CD4-positive, alpha-beta T cell (primary cell): Measurements from ENCODE around the gene SH3YL1. TPM values are rescaled to one million over a fixed set of nuclear protein-coding genes. Genes with fewer than 3 reads are reported as not detected.

Source experiments
- ATAC-seq: fragments of 200-7000 bp; cut with Tn5 transposase; one replicate; pipeline ENCODE4 v1.10.0; 2022; ENCODE audit warnings: mild to moderate bottlenecking; ENCODE audit not compliant: poor library complexity
- CTCF ChIA-PET: fragments of 350-600 bp; sonication (Branson Sonifier 250); formaldehyde crosslinking; loops from one replicate; lab custom pipeline; 2021; ENCODE audit warnings: antibody characterized with exemption, inconsistent platforms; lab: Charles Lee
- POLR2A ChIA-PET: fragments of 350-600 bp; sonication (Branson Sonifier 250); formaldehyde crosslinking; loops from one replicate; lab custom pipeline; 2021; ENCODE audit warnings: antibody characterized with exemption, inconsistent platforms; lab: Charles Lee
- DNase-seq, 14 experiments: peaks; one replicate each; pipeline ENCODE4 v3.0.0-alpha.2; 2013 to 2020; ENCODE audit warnings: mixed read lengths in 2 of 14
- H3K27ac ChIP-seq, 2 donors: one replicate each; pipeline versions ENCODE4 v1.5.1 to v1.7.0; 2013; ENCODE audit warnings: low read length in 2 of 2, low read depth in 1 of 2, mild to moderate bottlenecking in 1 of 2
- H3K27me3 ChIP-seq, 2 experiments: 1 replicate in 1 of 2; 2 replicates in 1 of 2; pipeline versions ENCODE4 v1.6.1 to v1.7.0; 2013; ENCODE audit warnings: low read length in 2 of 2, control low read depth in 1 of 2, mild to moderate bottlenecking in 1 of 2, moderate library complexity in 1 of 2; ENCODE audit not compliant: insufficient read depth in 2 of 2, control insufficient read depth in 1 of 2
- H3K36me3 ChIP-seq: one replicate; pipeline ENCODE4 v1.6.1; 2013; ENCODE audit warnings: low read length, control low read depth; ENCODE audit not compliant: insufficient read depth
- H3K4me1 ChIP-seq: one replicate; pipeline ENCODE4 v1.6.1; 2013; ENCODE audit warnings: low read length, control low read depth; ENCODE audit not compliant: insufficient read depth
- H3K4me3 ChIP-seq: one replicate; pipeline ENCODE4 v1.5.1; 2013; ENCODE audit warnings: mild to moderate bottlenecking, low read length, moderate library complexity
- H3K9me3 ChIP-seq, 2 experiments: 1 replicate in 1 of 2; 2 replicates in 1 of 2; pipeline versions ENCODE4 v1.6.1 to v1.7.0; 2013; ENCODE audit warnings: low read length in 2 of 2, mild to moderate bottlenecking in 2 of 2, control low read depth in 1 of 2, moderate library complexity in 1 of 2; ENCODE audit not compliant: control insufficient read depth in 1 of 2, insufficient read depth in 1 of 2
- H3K27ac Mint-ChIP-seq: one replicate; pipeline ENCODE4 v1.8.0; 2020; ENCODE audit warnings: mixed read lengths
- H3K27me3 Mint-ChIP-seq: one replicate; pipeline ENCODE4 v1.8.0; 2021; ENCODE audit warnings: mixed read lengths
- H3K36me3 Mint-ChIP-seq: one replicate; pipeline ENCODE4 v1.8.0; 2021; ENCODE audit warnings: low read depth, mixed read lengths
- H3K4me1 Mint-ChIP-seq: one replicate; pipeline ENCODE4 v1.8.0; 2021; ENCODE audit warnings: low read depth, mixed read lengths
- H3K4me3 Mint-ChIP-seq: one replicate; pipeline ENCODE4 v1.8.0; 2020; ENCODE audit warnings: mild to moderate bottlenecking, mixed read lengths
- H3K9me3 Mint-ChIP-seq: one replicate; pipeline ENCODE4 v1.8.0; 2020; ENCODE audit warnings: mixed read lengths
- intact Hi-C, 2 experiments: fragments of 100-400 bp; cut with DNase I in 1 of 2; cut with micrococcal nuclease in 1 of 2; formaldehyde crosslinking; loops; one replicate each; pipeline versions ENCODE4 v1.15.1 to v1.9.0; 2023 to 2025; cut with DNase I, micrococcal nuclease
- total RNA-seq, 174 experiments: library from RNA in 2 of 174; stranded (reverse) in 2 of 174; gene quantifications; one replicate each; pipeline ENCODE4 v1.2.3 and lab custom pipeline; 2021 to 2026
- TF ChIP-seq, protein P1 (sequence below): fragments of 200-600 bp; IDR thresholded peaks from one replicate; pipeline ENCODE4 v1.8.0; 2022; ENCODE audit warnings: antibody characterized with exemption, mild to moderate bottlenecking

Gene SH3YL1
- total RNA-seq, 2 experiments from 2014 or later = 59.7 to 61.9 TPM

DNA sequence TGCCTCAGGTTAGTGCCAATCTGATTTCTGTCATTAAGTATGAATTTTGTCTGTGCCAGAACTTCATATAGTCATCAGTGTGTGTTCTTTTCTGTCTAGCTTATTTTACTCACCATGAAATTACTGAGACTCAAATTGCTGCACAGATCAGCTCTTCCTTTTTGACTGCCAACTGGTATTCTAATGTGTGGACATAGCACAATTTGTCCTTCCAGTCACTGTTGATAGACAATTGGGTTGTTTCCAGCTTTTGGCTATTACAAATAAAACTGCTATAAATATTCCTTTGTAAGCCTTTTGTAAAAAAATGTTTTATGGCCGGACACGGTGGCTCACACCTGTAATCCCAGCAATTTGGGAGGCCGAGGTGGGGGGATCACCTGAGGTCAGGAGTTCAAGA is 7.7 kb downstream of the SH3YL1 start:
- no peaks in the 10 kb centered on the region for H3K4me1 Mint-ChIP-seq
- peaks cover 0 to 5% of the 10 kb centered on the region in 2 experiments for H3K9me3 ChIP-seq
- H3K4me3 Mint-ChIP-seq = no peak overlapping the region
- no peaks in the 10 kb centered on the region for H3K36me3 ChIP-seq
- H3K27ac ChIP-seq = no peak overlapping the region
- H3K27me3 ChIP-seq = no peaks in the 10 kb centered on the region
- H3K27ac Mint-ChIP-seq = no peak overlapping the region
- H3K9me3 Mint-ChIP-seq = peaks cover 7% of the 10 kb centered on the region
- intact Hi-C loops = no loop called here
- H3K4me1 ChIP-seq = no peaks in the 10 kb centered on the region
- ChIA-PET POLR2A (no interaction called here), CTCF (no interaction called here)
- no peaks in the 10 kb centered on the region for H3K27me3 Mint-ChIP-seq
- DNase-seq = no peak
- no peak overlapping the region for H3K4me3 ChIP-seq
- ATAC-seq = no peak
- TF ChIP-seq, protein P1, sequence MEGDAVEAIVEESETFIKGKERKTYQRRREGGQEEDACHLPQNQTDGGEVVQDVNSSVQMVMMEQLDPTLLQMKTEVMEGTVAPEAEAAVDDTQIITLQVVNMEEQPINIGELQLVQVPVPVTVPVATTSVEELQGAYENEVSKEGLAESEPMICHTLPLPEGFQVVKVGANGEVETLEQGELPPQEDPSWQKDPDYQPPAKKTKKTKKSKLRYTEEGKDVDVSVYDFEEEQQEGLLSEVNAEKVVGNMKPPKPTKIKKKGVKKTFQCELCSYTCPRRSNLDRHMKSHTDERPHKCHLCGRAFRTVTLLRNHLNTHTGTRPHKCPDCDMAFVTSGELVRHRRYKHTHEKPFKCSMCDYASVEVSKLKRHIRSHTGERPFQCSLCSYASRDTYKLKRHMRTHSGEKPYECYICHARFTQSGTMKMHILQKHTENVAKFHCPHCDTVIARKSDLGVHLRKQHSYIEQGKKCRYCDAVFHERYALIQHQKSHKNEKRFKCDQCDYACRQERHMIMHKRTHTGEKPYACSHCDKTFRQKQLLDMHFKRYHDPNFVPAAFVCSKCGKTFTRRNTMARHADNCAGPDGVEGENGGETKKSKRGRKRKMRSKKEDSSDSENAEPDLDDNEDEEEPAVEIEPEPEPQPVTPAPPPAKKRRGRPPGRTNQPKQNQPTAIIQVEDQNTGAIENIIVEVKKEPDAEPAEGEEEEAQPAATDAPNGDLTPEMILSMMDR = no peak
- peaks cover 33% of the 10 kb centered on the region for H3K36me3 Mint-ChIP-seq

GRCh38 chr2:255195-255594 is 8.6 kb downstream of the SH3YL1 start:
- POLR2A ChIA-PET = no interaction called here
- no peak overlapping the region for H3K27ac Mint-ChIP-seq
- intact Hi-C loops = no loop called here

GRCh38 chr2:254241-254640 is 9.6 kb downstream of the SH3YL1 start:
- POLR2A ChIA-PET = no interaction called here
- no peak overlapping the region for H3K27ac Mint-ChIP-seq
- H3K4me3 Mint-ChIP-seq = no peak overlapping the region
- DNase-seq (no peak), ATAC-seq (no peak)
- intact Hi-C loops = no loop called here
- H3K36me3 Mint-ChIP-seq = peaks cover 31% of the 10 kb centered on the region
- no peaks in the 10 kb centered on the region for H3K4me1 Mint-ChIP-seq
- Histone ChIP-seq H3K4me3 (no peak overlapping the region), H3K27me3 (no peaks in the 10 kb centered on the region), H3K36me3 (peaks cover 5% of the 10 kb centered on the region), H3K27ac (no peak overlapping the region), H3K9me3 (peaks cover 0 to 5% of the 10 kb centered on the region in 2 experiments), H3K4me1 (no peaks in the 10 kb centered on the region)
- TF ChIP-seq, protein P1 = no peak
- peaks cover 7% of the 10 kb centered on the region for H3K9me3 Mint-ChIP-seq
- CTCF ChIA-PET = no interaction called here
- H3K27me3 Mint-ChIP-seq = no peaks in the 10 kb centered on the region

More at GRCh38 chr2:255195-255594, 8.6 kb downstream of the SH3YL1 start:
- Histone ChIP-seq H3K4me1 (no peaks in the 10 kb centered on the region), H3K36me3 (no peaks in the 10 kb centered on the region), H3K27ac (no peak overlapping the region), H3K9me3 (peaks cover 0 to 5% of the 10 kb centered on the region in 2 experiments), H3K4me3 (no peak overlapping the region), H3K27me3 (no peaks in the 10 kb centered on the region)
- Mint-ChIP-seq H3K27me3 (no peaks in the 10 kb centered on the region), H3K9me3 (peaks cover 7% of the 10 kb centered on the region), H3K4me1 (no peaks in the 10 kb centered on the region), H3K4me3 (no peak overlapping the region), H3K36me3 (peaks cover 27% of the 10 kb centered on the region)
- ATAC-seq (no peak), DNase-seq (no peak)
- CTCF ChIA-PET = no interaction called here
- TF ChIP-seq, protein P1 = no peak
